ENCODE results near the gene UQCC2. TPM values are rescaled to one million over a fixed set of nuclear protein-coding genes. Genes with fewer than 3 reads are reported as not detected.

Gene UQCC2
- total and polyA plus RNA-seq, 2 experiments from 2014 or later, result 31.7 to 138 TPM

DNA sequence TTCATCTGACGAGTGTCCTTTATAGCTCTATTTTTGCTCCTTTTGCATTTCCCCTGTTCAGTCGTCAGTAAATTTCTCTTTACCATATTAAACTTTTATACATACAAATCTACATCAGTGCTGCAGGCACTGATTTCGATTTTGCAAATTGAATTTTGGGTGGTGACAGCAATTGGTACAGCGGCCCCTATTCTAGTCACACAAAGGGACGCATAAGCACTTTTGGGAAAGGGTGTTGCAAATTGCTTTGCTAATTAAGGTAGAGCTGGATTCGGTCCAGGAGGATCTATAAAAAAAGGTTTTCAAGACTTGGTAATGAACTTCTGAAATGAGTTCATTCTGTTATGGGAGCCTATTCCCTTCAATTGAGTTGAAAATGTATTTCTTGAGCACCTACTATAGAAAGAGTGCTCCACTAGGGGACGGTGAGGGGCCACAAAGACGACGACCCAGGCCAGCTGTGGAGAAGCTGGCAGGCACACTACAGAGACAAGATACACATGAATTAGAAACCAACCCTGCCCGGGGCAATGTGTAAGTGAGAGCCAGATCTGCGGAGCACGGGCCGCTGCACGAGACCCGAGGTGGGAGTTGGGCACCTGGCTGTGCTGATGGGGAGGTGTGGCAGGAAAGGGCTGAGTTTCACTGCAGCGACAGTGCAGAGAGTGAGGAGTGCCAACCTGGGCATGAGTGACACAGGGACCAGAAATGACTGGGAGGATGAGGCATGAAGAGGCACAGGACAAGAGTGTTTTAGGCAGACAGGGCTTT is 5.4 kb downstream of the UQCC2 start:
- DNase-seq, result no peak
- Histone ChIP-seq H3F3A (ENCODE audit: insufficient read depth) (peaks cover 5% of the 10 kb centered on the region), H3K4me2 (ENCODE audit: unreplicated experiment) (no peak overlapping the region), H3K79me2 (ENCODE audit: insufficient read depth) (peaks cover 23% of the 10 kb centered on the region), H3K9me3 (ENCODE audit: low read depth) (no peaks in the 10 kb centered on the region), H3K27me3 (replicated peaks; ENCODE audit: insufficient read depth) (no peaks in the 10 kb centered on the region), H3K36me3 (ENCODE audit: low read depth) (no peaks in the 10 kb centered on the region), H3K4me1 (ENCODE audit: insufficient read depth) (peaks cover 19% of the 10 kb centered on the region), H3K9ac (no peak overlapping the region), H3K4me3 (no peak overlapping the region), H3K9me2 (ENCODE audit: insufficient read depth) (no peaks in the 10 kb centered on the region), H3K27ac (no peak overlapping the region), H4K20me1 (ENCODE audit: insufficient read depth) (no peaks in the 10 kb centered on the region), H2AFZ (no peak overlapping the region)
- in situ Hi-C loops (cut with MboI), result loop anchor here (10.0 kb wide), 1 partner anchor 121 kb away; the partner anchor contains the start of gene BAK1
- 78 to 80% methylated on average over 16 of the region's 16 CpGs for WGBS, 2 experiments (ENCODE audit: low coverage in 1 of 2, low lambda C conversion rate in 2 of 2, missing lambda C conversion rate in 2 of 2)
- TF ChIP-seq EZH2phosphoT487 (IDR thresholded peaks at IDR 0.05; ENCODE audit: insufficient read depth, low read depth) (no peak), EZH2 (IDR thresholded peaks at IDR 0.05; ENCODE audit: insufficient read depth, poor library complexity, severe bottlenecking) (no peak)

DNA sequence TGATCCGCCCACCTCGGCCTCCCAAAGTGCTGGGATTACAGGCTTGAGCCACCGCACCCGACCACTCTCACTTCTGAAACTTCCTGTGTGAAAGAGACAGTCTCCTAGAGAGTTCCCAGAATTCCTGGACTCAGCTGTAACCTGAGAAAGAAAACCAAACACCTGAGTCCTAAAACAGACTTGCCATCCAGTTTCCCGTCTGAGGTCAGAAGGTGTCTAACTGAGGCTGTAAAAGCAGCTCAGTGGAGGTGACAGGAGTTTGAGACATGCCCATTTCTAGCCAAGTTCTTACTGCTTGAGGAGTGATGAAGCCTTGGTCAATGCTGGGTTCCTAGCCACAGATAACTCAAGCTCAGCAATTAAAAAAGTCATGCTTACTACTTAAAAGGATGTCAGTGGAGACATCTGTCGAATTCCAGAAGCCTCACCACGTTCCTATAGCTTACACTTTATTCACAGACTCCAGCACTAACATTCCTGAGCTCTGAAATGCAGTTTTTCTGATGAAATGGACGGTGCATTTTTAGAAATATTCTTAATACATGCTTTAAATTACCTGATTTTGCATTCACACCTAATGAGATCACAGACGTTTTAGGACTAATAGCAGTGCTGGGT is 6.1 kb downstream of the UQCC2 start:
- TF ChIP-seq EZH2phosphoT487 (IDR thresholded peaks at IDR 0.05; ENCODE audit: insufficient read depth, low read depth) (no peak), EZH2 (IDR thresholded peaks at IDR 0.05; ENCODE audit: insufficient read depth, poor library complexity, severe bottlenecking) (no peak)
- no peak overlapping the region for H3K4me3 ChIP-seq
- H3F3A ChIP-seq (ENCODE audit: insufficient read depth), result peaks cover 5% of the 10 kb centered on the region
- no peaks in the 10 kb centered on the region for H3K36me3 ChIP-seq (ENCODE audit: low read depth)
- H3K4me2 ChIP-seq (ENCODE audit: unreplicated experiment), result no peak overlapping the region
- H3K9ac ChIP-seq, result no peak overlapping the region
- H3K9me3 ChIP-seq (ENCODE audit: low read depth), result no peaks in the 10 kb centered on the region
- no peaks in the 10 kb centered on the region for H4K20me1 ChIP-seq (ENCODE audit: insufficient read depth)
- no peaks in the 10 kb centered on the region for H3K27me3 ChIP-seq (replicated peaks; ENCODE audit: insufficient read depth)
- peak; percentile 13 for DNase-seq
- no peak overlapping the region for H3K27ac ChIP-seq
- H3K4me1 ChIP-seq (ENCODE audit: insufficient read depth), result peaks cover 12% of the 10 kb centered on the region
- H2AFZ ChIP-seq, result no peak overlapping the region
- 73 to 77% methylated on average over 7 to 9 of the region's 9 CpGs for whole genome bisulfite sequencing, 2 experiments (ENCODE audit: low coverage in 1 of 2, low lambda C conversion rate in 2 of 2, missing lambda C conversion rate in 2 of 2)
- in situ Hi-C loops (cut with MboI), result loop anchor here (10.0 kb wide), 1 partner anchor 121 kb away; the partner anchor contains the start of gene BAK1
- peaks cover 15% of the 10 kb centered on the region for H3K79me2 ChIP-seq (ENCODE audit: insufficient read depth)
- no peaks in the 10 kb centered on the region for H3K9me2 ChIP-seq (ENCODE audit: insufficient read depth)

DNA sequence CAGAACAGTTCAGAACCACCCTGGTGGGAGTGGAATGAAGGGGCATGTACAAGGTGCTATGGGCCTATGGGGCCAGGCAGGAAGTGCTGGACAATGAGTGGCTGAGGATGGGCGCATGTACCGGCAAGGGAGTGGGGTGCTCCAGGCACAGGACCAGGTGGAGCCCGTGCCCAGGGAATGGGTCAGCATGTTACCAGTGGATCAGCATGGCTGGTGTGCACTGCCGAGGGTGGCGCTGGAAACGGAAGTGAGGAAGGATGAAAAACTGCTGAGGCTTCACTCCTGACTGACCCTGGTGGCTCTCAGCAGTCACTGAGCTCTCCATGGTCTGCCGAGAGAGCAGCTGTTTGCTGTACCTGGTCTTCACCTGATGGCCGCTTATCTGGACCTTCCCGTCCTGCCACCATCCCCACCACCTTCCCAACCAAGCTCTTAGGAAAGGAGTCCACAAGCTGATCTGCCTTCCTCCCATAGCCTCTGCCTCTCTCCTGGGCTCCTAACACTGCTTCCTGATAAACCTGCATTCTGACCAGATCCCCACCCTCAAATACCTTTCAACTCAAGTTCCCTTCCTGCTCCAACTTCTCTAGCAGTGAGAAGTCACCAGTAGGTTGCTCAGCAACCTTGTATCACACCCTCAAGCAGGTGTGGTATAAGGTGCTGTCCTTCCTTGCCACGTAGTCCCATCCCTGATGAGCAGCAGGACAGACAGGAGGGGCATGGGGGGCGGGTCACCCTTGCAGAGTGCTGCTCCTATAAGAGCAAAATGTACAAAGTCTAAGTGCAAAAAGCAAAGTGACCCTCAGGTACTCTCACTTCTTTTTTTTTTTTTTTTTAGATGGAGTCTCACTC is 7.1 kb downstream of the UQCC2 start:
- no peak for DNase-seq
- Histone ChIP-seq H3K36me3 (ENCODE audit: low read depth) (peaks cover 6% of the 10 kb centered on the region; the same call in 1 of the 2 replicates), H3K9me3 (ENCODE audit: low read depth) (no peaks in the 10 kb centered on the region), H3K9ac (no peak overlapping the region), H2AFZ (no peak overlapping the region), H3K4me1 (ENCODE audit: insufficient read depth) (peaks cover 7% of the 10 kb centered on the region; the same call in 1 of the 2 replicates), H3K27me3 (replicated peaks; ENCODE audit: insufficient read depth) (no peaks in the 10 kb centered on the region), H3K27ac (no peak overlapping the region), H3K79me2 (ENCODE audit: insufficient read depth) (peaks cover 6% of the 10 kb centered on the region; the same call in 1 of the 2 replicates), H3K4me3 (no peak overlapping the region), H3K4me2 (ENCODE audit: unreplicated experiment) (no peak overlapping the region), H3K9me2 (ENCODE audit: insufficient read depth) (no peaks in the 10 kb centered on the region), H3F3A (ENCODE audit: insufficient read depth) (peaks cover 5% of the 10 kb centered on the region), H4K20me1 (ENCODE audit: insufficient read depth) (no peaks in the 10 kb centered on the region)
- in situ Hi-C loops (cut with MboI), result loop anchor here (10.0 kb wide), 1 partner anchor 120 kb away; the partner anchor contains the start of gene BAK1
- TF ChIP-seq EZH2 (IDR thresholded peaks at IDR 0.05; ENCODE audit: insufficient read depth, poor library complexity, severe bottlenecking) (no peak), EZH2phosphoT487 (IDR thresholded peaks at IDR 0.05; ENCODE audit: insufficient read depth, low read depth) (no peak)
- 83 to 85% methylated on average over 11 of the region's 11 CpGs for WGBS, 2 experiments (ENCODE audit: low coverage in 1 of 2, low lambda C conversion rate in 2 of 2, missing lambda C conversion rate in 2 of 2)

Measured in GM23248 (cell line).